Thoracic aorta (tissue), 2 donors: ENCODE measurements around the gene ZSCAN22. TPM values are rescaled to one million over a fixed set of nuclear protein-coding genes. Genes with fewer than 3 reads are reported as not detected.

Experiments used
- ATAC-seq: fragments of 150-250 bp; one replicate; pipeline ENCODE4 v1.8.0; 2017; ENCODE audit warnings: low read depth; ENCODE audit not compliant: insufficient number of reproducible peaks, low FRiP score
- DNase-seq: peaks from one replicate; pipeline ENCODE4 v3.0.0-alpha.2; 2020; ENCODE audit warnings: low spot score
- H3K27ac ChIP-seq, 2 donors: fragments of 200-600 bp; sonication (generic); 1 replicate in 1 of 2; 2 replicates in 1 of 2; pipeline ENCODE4 v1.5.1; 2016; ENCODE audit warnings: mild to moderate bottlenecking in 2 of 2, moderate library complexity in 2 of 2
- H3K27me3 ChIP-seq: fragments of 200-600 bp; sonication (generic); replicated peaks from 2 replicates; pipeline ENCODE4 v1.6.0; 2016; ENCODE audit warnings: mild to moderate bottlenecking; ENCODE audit not compliant: insufficient read depth
- H3K36me3 ChIP-seq: fragments of 200-600 bp; sonication (generic); one replicate; pipeline ENCODE4 v1.5.1; 2016
- H3K4me1 ChIP-seq, 2 donors: fragments of 200-600 bp; sonication (generic); 1 replicate in 1 of 2; 2 replicates in 1 of 2; pipeline versions ENCODE4 v1.5.1 to v1.6.0; 2016; ENCODE audit warnings: low read depth in 2 of 2, mild to moderate bottlenecking in 1 of 2; ENCODE audit not compliant: control insufficient read depth in 1 of 2
- H3K4me3 ChIP-seq: fragments of 200-600 bp; sonication (generic); 2 replicates; pipeline ENCODE4 v1.5.1; 2016; ENCODE audit warnings: mild to moderate bottlenecking
- H3K9me3 ChIP-seq: fragments of 200-600 bp; sonication (generic); 2 replicates; pipeline ENCODE4 v1.5.1; 2016
- total RNA-seq, 2 donors: library from RNA; depleted of rRNA; stranded (reverse); fragments of >200 nt; gene quantifications; one replicate each; pipeline versions ENCODE4 v1.1.0 to v1.2.3, GENCODE V29; 2016
- TF ChIP-seq, protein P1 (sequence below): fragments of 200-600 bp; sonication (generic); IDR thresholded peaks from one replicate; pipeline ENCODE4 v1.5.1; 2019; ENCODE audit warnings: antibody characterized with exemption

The ZSCAN22 gene
- total RNA-seq, 2 donors from 2014 or later, result 1.1 to 4.2 TPM

DNA sequence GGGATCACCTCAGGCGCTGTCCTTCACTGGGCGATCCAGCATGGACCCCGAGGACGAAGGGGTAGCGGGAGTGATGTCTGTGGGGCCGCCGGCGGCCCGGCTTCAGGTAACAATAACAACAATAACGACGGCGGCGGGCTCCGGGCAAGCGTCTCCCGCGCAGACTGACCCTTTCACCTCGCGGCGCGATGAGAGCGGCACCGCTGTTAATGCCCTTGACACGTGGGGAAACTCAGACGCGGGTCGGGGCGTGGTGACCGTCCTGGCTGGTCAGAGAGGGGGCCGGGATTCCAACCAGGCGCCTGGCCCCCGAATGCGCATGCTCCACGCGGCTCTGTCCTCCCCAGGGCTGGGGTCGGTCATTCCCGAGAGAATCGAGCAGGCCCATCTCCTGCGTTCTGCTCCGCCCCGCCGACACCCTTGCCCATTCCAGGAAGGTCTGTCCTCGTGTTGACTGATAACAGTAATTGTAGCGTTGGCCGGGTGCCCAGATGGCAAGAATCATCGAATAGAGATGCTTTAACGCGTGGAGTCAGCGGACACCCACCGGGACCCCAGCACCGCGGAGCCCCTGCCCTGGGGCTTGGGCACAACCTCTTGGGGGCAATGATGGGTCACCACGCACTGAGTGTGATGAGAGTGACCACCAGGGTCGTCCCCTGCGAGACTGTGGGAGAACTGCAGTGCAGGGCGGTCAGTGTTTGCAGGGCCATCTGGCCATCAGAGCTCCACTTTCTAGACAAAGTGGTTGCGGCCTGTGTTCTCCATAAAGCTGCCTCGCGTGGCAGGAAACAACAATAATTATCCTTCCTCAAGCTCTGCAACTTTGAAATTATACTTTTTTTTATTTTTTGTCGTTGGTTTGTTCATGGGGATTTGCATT lies 47.5 kb upstream of the ZSCAN22 start:
- no peak for ATAC-seq
- peak overlapping the region; percentile 85 for H3K4me3 ChIP-seq
- peaks cover 11% of the 10 kb centered on the region for H3K9me3 ChIP-seq
- H3K27ac ChIP-seq, result peak overlapping the region; percentile 80 to 86
- DNase-seq, result peak; percentile 40
- H3K27me3 ChIP-seq, result no peaks in the 10 kb centered on the region
- peaks cover 4 to 18% of the 10 kb centered on the region in 2 donors for H3K4me1 ChIP-seq
- peaks cover 5% of the 10 kb centered on the region for H3K36me3 ChIP-seq
- TF ChIP-seq, protein P1, sequence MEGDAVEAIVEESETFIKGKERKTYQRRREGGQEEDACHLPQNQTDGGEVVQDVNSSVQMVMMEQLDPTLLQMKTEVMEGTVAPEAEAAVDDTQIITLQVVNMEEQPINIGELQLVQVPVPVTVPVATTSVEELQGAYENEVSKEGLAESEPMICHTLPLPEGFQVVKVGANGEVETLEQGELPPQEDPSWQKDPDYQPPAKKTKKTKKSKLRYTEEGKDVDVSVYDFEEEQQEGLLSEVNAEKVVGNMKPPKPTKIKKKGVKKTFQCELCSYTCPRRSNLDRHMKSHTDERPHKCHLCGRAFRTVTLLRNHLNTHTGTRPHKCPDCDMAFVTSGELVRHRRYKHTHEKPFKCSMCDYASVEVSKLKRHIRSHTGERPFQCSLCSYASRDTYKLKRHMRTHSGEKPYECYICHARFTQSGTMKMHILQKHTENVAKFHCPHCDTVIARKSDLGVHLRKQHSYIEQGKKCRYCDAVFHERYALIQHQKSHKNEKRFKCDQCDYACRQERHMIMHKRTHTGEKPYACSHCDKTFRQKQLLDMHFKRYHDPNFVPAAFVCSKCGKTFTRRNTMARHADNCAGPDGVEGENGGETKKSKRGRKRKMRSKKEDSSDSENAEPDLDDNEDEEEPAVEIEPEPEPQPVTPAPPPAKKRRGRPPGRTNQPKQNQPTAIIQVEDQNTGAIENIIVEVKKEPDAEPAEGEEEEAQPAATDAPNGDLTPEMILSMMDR, result no peak

DNA sequence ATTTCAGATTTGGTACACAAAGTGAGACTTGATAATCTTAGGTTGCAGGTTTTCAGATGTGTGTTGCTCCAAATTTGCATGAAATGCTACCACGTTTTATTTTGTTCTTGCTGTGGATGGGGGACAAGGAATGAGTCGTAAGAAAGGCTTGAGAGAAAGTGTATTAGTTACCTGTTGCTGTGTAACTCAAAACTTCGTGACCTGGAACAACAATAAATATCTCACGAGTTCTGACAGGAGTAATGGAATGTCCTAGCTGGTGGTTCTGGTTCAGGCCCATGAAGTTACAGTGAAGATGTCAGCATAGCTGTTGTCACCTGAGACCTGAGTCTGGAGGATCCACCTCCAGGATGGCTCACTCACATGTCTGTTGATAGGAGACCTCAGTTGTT lies 46.9 kb upstream of the ZSCAN22 start:
- Histone ChIP-seq H3K27ac (peak overlapping the region in 1 of 2 donors; percentile 80), H3K4me3 (peak overlapping the region; percentile 85), H3K27me3 (no peaks in the 10 kb centered on the region), H3K36me3 (peaks cover 5% of the 10 kb centered on the region), H3K9me3 (peaks cover 5% of the 10 kb centered on the region), H3K4me1 (peaks cover 4 to 18% of the 10 kb centered on the region in 2 donors)
- no peak for ATAC-seq
- no peak for DNase-seq
- TF ChIP-seq, protein P1, result no peak

DNA sequence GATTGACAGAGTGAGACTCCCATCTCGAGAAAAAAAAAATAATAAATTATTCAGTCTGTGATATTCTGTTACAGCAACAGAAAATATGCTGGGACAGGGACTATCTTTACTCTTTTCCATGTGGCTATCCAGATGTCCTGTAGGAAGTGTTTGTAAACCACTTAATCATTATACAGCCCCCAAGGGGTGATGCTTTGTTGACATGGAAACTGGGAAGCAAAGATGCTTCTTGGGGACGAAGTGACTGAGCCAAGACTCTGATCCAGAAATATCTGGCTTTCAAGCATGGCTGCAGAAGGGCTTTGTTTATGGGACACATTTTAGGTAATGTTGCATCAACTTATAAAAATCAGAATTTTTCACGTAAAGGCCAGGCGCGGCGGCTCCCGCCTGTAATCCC lies 42.6 kb upstream of the ZSCAN22 start:
- no peak for ATAC-seq
- DNase-seq, result no peak
- no peak overlapping the region for H3K27ac ChIP-seq
- TF ChIP-seq, protein P1, result no peak
- H3K9me3 ChIP-seq, result no peaks in the 10 kb centered on the region
- peaks cover 4 to 13% of the 10 kb centered on the region in 2 donors for H3K4me1 ChIP-seq
- H3K4me3 ChIP-seq, result no peak overlapping the region
- H3K27me3 ChIP-seq, result no peaks in the 10 kb centered on the region
- peaks cover 32% of the 10 kb centered on the region for H3K36me3 ChIP-seq

GRCh38 chr19:58291943-58292342 lies 34.9 kb upstream of the ZSCAN22 start:
- H3K36me3 ChIP-seq, result peaks cover 82% of the 10 kb centered on the region
- TF ChIP-seq, protein P1, result no peak
- no peak overlapping the region for H3K27ac ChIP-seq
- no peak overlapping the region for H3K4me3 ChIP-seq
- no peak for DNase-seq
- H3K9me3 ChIP-seq, result peaks cover 38% of the 10 kb centered on the region
- no peaks in the 10 kb centered on the region for H3K27me3 ChIP-seq
- H3K4me1 ChIP-seq, result no peaks in the 10 kb centered on the region
- ATAC-seq, result no peak

GRCh38 chr19:58294743-58295374 lies 31.9 kb upstream of the ZSCAN22 start:
- DNase-seq (no peak), ATAC-seq (no peak)
- H3K4me1 ChIP-seq, result no peaks in the 10 kb centered on the region
- TF ChIP-seq, protein P1, result no peak
- no peak overlapping the region for H3K4me3 ChIP-seq
- H3K27ac ChIP-seq, result no peak overlapping the region
- peaks cover 72% of the 10 kb centered on the region for H3K36me3 ChIP-seq
- H3K9me3 ChIP-seq, result peaks cover 40% of the 10 kb centered on the region
- no peaks in the 10 kb centered on the region for H3K27me3 ChIP-seq
